H7 (cell line): ENCODE data around the gene SPATA6L. TPM values are rescaled to one million over a fixed set of nuclear protein-coding genes. Genes with fewer than 3 reads are reported as not detected.

Source experiments
- DNase-seq: peaks from one replicate; pipeline ENCODE4 v3.0.0; 2012
- H3K27me3 ChIP-seq: 2 replicates; pipeline ENCODE4 v1.6.0; 2011; ENCODE audit warnings: mild to moderate bottlenecking, low read length; ENCODE audit not compliant: control insufficient read depth, insufficient read depth
- H3K36me3 ChIP-seq: replicated peaks from 2 replicates; pipeline ENCODE4 v1.5.1; 2011; ENCODE audit warnings: low read length; ENCODE audit not compliant: control insufficient read depth, insufficient read depth
- H3K4me3 ChIP-seq: 2 replicates; pipeline ENCODE4 v1.5.1; 2011; ENCODE audit warnings: low read depth, mild to moderate bottlenecking, control low read depth, low read length, moderate library complexity; ENCODE audit not compliant: insufficient read depth
- total RNA-seq: library from RNA; depleted of rRNA; stranded (reverse); fragments of >200 nt; shearing (Covaris generic); gene quantifications from 2 replicates; pipeline ENCODE4 v1.2.3, GENCODE V29; 2014

Gene SPATA6L
- total RNA-seq, 1 experiment from 2014 or later = 0.48 TPM

DNA sequence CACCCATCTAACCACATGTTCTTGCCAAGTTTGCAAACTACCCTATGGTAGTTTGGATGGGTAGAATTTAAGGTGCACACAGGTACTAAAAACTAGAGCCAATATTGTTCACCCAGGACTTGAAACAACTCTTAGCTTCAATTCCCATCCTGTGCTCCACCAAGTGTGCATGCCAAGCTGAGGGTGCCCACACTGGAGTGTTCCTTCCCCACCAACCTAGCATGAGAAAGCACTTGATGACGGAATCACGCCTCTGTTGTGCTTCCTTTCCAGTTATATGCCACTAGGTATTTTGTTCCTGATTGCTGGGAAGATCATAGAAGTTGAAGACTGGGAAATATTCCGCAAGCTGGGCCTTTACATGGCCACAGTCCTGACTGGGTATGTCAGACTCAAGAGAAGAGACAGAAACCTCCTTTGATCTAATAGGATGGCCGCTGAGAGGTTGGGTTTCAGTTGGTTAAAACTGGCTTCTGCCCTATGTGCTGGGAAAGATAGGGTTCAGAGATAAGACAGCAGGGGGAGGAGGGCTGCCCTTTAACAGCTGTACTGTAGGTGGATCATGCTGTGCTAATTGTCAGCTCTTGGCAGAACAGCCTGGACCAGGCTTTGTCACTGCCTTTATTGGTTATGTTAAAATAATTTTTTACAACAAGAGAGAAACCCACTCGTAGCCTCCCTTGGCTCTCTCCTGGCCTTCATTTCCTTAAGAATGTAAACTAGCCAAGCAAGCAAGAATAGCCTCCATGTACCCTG lies 92.5 kb downstream of the SPATA6L start:
- Histone ChIP-seq H3K4me3 (no peak overlapping the region), H3K27me3 (no peaks in the 10 kb centered on the region), H3K36me3 (no peaks in the 10 kb centered on the region)
- peak; percentile 41 for DNase-seq

DNA sequence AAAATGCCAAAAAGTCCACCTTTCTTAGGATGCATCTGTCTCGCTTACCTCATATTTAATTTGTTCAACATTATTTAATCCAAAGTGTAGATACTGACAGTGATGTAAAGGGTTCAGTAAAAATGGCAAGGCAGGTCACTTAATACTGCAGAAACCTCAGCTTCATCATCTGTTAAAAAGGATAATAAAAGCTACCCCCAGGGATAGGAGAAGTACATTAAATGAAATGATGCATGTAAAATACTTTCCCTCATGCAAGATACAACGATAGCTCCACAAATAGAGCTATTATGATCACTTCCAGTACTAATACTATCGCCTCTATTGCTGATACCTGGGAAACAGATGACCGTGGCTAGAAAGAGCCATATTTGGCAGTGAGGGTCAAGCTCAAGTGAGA lies 93.1 kb downstream of the SPATA6L start:
- Histone ChIP-seq H3K36me3 (no peaks in the 10 kb centered on the region), H3K27me3 (no peaks in the 10 kb centered on the region), H3K4me3 (no peak overlapping the region)
- no peak for DNase-seq

DNA sequence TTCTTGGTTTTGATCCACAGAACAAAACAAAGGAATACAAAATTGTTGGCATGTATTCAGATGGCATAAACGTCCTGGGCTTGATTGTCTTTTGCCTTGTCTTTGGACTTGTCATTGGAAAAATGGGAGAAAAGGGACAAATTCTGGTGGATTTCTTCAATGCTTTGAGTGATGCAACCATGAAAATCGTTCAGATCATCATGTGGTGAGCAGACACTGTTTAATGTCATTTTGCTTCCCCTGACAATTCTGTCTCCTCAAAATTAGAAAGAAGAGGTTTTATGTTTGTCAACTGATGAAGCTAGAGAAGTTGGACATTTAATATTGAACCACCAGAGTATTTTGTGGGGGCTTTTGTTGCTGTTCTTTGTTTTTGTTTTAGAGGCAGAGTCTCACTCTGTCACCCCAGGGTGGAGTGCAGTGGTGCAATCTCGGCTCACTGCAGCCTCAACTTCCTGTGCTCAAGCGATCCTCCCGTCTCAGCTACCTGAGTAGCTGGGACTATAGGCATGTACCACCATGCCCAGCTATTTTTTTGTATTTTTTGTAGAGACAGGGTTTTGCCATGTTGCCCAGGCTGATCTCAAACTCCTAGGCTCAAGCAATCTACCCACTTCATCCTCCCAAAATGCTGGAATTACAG lies 94.0 kb downstream of the SPATA6L start:
- no peaks in the 10 kb centered on the region for H3K36me3 ChIP-seq
- DNase-seq = no peak
- H3K27me3 ChIP-seq = no peaks in the 10 kb centered on the region
- H3K4me3 ChIP-seq = no peak overlapping the region

DNA sequence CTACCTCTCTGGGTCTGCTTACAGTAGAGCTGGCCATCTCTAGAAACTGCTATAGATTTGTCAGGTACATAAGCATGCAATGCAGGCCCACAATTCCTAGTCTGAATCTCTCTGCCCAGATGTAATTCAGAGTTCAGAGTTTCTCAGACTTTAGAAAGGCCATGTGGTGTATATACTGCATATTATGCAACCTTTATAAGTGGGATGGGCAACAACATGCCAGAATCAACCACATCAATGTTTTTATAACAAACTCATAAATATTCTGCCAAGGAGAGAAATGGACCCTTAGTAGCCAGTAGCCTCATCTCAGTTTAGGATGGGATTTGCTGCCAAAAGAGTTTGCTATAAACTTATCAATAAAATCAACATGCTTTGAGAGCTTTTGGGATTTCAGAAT lies 97.2 kb downstream of the SPATA6L start:
- Histone ChIP-seq H3K36me3 (no peaks in the 10 kb centered on the region), H3K27me3 (no peaks in the 10 kb centered on the region), H3K4me3 (no peak overlapping the region)
- DNase-seq = no peak

DNA sequence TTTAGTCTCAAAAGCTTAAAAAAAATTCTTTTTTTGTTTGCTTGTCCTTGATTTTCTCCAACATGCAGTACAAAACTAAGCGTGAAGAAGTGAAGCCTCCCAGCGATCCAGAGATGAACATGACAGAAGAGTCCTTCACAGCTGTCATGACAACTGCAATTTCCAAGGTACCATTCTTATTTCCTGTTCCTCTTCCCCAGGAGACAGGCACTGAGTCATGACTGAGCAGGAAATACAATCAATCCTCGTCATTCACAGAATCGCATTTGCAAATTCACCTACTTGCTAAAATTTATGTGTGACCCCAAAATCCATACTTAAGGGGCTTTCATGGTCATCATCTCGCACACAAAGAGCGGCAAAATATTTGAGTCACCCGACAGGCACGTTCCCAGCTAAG lies 98.7 kb downstream of the SPATA6L start:
- H3K36me3 ChIP-seq = no peaks in the 10 kb centered on the region
- no peak for DNase-seq

DNA sequence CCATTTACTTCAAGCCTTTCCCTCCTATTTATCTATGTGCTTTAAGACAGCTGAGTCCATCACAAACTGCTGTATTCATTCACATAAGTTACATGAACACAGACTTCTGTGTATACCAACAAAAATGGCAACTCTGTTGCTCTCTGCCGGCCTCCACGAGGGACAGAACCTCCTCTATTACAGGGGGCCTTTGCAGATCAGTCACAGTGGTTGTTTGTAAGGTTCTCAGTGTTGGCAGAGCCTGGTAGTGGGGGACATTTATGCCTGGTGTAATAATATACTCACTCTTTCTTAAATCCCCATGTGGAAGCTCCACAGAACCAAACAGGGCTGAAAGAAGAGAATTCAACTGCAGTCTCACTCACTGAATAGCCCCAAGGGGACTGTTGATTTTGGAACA lies 99.5 kb downstream of the SPATA6L start:
- Histone ChIP-seq H3K4me3 (no peak overlapping the region), H3K27me3 (no peaks in the 10 kb centered on the region), H3K36me3 (no peaks in the 10 kb centered on the region)
- DNase-seq = no peak

More for the DNA sequence above, 98.7 kb downstream of the SPATA6L start:
- Histone ChIP-seq H3K4me3 (no peak overlapping the region), H3K27me3 (no peaks in the 10 kb centered on the region)

DNA sequence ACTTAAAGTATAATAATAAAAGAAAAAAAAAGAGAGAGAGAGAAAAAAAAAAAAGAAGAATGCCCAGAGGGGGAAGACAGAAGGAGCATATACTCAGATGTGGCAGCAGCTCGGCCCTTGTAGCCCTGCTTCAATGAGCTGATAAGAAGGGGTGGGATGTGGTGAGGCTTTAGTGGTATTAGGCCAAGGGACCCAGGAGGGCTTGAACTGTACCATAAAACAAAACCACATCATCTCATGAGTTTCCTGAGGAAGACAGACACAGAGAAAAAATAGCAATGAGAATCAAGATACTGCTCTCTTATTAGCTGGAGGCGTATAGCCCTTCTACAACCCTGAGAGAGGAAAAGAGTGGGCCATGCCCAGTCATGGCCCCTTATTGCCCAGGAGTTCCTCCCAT lies 103.2 kb downstream of the SPATA6L start:
- Histone ChIP-seq H3K27me3 (no peaks in the 10 kb centered on the region), H3K36me3 (no peaks in the 10 kb centered on the region), H3K4me3 (no peak overlapping the region)
- DNase-seq = no peak

DNA sequence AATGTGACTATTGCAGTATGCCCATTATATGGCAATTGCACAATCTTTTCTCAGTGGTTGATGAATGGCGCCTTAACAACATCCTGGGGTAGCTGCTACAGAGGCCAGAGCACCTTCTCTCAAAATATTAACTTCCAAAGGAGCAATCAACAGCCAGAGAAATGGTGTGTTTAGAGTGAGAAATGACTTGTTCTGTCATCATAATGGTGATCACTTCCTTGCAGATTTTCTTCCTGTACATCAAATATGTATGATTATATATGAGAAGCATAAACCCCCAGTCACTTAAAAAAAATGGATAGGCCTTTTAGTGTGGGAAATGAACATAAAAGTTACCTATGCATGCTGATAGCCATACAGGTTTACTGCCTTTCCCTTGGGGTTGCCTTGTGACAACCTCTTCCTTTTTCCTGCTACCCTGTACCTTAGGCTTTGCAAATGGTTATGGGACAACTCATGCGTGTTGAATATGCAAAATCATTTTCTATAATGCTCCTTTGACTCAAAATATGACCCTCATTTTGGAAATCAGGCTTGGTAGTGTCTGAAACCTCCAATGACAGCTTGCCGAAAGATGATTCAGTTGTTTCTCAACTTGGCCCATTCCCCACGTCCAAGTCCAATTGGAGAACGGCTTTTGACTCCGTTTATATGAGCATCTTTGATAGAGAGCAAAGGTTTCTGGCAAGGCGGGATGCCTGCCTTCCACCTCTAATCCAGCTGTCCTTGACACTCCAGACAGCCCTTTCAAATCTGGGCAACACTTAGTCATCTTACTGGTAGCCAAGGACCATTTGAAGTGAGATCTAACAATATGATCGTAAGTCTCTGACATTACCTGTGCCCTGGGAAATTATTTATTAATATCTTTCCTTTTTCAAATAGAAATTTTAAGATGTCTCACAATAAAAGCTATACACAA lies 106.8 kb downstream of the SPATA6L start:
- no peak for DNase-seq
- no peaks in the 10 kb centered on the region for H3K36me3 ChIP-seq
- no peak overlapping the region for H3K4me3 ChIP-seq
- H3K27me3 ChIP-seq = no peaks in the 10 kb centered on the region

DNA sequence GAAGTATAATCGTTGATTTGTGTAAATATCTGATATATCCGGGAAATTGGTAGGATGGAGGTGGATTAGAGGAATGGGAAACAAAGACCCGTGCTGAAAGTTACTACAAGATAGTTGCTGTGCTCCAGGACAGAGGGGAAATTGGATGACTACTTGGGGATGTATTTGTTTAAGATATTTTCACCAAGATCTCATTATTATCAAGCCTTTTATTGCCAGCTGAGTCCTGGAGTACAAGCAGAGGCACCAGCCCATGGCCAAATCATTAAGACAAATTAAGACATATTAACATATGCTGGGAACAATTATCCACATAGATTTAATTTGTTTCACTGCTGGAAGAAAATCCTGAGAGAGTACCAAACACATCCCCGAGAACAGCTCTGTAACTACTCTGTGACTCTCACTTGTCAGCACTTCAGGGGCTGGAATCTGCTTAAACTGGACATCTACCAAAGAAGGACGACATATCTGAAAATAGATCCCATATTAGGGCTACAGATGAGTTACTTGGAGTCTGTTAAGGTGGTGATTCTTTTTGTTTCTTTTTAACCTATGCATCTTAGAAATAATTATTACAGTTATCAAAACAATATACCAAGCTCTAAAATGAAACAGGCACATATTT lies 107.8 kb downstream of the SPATA6L start:
- no peaks in the 10 kb centered on the region for H3K36me3 ChIP-seq
- no peak overlapping the region for H3K4me3 ChIP-seq
- no peaks in the 10 kb centered on the region for H3K27me3 ChIP-seq
- no peak for DNase-seq

DNA sequence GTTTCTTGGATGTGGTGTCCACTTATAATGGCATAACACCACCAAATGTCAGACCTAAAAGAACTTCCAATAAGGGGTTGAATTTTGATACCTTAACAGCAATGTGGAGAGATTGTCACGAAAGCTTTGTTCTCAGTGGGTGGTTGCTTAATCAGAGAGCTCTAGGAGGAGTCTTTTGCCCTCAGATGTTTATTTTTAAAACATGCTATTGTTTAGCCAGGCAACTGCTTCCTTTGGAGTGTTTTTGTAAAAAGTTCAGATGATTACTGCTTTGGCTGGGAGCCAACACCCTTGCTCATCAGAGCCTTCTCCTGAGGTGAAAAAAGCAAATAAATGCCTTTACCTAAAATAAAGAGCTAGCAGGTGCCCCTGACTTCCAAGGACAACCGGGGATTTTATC lies 111.0 kb downstream of the SPATA6L start:
- no peak for DNase-seq
- Histone ChIP-seq H3K4me3 (no peak overlapping the region), H3K27me3 (no peaks in the 10 kb centered on the region), H3K36me3 (no peaks in the 10 kb centered on the region)

DNA sequence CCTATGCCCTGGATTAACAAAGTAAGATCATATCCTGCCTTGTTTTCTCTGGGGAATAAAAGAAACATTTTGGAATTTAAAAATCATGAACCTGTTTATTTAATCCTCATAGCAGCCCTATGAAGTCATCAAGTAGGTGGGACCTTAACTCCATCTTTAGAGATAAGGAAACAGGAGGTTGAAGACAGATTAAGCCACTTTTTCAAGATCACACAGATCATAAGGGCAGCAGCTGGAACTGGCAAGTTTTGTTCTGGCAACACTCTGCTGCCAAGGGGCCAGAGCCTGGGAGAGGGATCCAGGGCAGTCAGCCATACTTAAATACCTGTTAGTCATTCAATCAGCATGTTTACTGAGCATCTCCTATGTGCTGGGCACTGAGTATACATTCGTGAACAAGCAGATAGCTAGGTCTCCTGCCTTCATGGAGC lies 112.3 kb downstream of the SPATA6L start:
- DNase-seq = no peak
- no peak overlapping the region for H3K4me3 ChIP-seq

DNA sequence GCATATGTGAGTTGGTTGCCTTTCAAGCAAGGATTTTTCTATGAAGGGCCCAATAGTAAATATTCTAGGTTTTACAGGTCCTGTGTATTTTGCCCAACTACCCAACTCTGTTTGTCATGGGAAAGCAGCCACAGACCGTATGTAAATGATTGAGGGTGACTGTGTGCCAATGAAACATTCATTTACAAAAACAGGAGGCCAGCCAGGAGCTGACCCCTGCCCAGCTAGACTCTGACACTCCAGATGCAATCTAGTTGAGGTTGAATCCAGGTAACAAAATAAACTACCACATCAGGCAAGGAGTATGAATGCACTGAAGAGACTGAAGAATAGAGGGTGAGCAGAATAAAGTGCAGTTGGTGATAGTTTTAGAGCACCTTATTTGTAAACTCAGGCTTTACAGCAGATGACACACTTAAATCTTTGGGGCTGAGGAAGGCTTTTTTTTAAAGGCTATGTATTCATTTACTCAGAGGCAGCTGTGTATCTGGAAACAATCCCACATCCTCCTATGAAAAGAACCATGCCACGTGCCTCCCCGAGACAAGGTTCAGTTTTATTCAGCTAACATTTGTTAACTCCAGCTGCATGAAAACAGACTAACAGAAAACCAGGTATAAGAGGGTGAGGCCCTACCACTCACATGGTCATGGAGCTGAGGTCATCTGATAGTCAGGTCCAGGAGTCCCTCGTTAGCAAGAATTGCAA lies 115.3 kb downstream of the SPATA6L start:
- H3K36me3 ChIP-seq = no peaks in the 10 kb centered on the region
- DNase-seq = no peak

More for the DNA sequence above, 112.3 kb downstream of the SPATA6L start:
- Histone ChIP-seq H3K27me3 (no peaks in the 10 kb centered on the region), H3K36me3 (no peaks in the 10 kb centered on the region)

DNA sequence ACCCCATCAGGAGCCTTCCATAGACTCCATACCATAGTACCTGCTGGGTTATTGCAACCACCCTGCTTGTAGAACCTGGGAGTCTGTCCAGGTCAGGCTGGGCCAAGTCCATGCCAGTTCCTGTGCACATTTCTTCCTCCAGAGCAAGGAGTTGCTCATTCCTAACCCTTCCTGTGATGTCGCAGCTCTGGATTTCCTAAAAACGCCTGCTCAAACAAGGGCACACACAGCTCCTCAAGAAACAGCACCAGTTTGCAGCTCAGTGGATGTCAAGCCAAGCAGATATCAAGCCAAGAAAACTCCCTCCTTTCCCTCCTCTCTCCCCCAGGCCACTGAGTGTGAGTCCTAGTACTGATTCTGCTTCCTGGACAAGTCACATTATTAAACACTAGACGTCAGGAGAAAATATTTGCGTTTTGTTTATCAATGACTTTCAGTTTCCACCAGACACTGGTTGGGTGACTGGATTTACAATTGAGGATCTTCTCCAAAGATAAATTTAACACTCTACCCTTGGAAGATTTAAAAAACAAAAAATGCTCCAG lies 116.5 kb downstream of the SPATA6L start:
- DNase-seq = no peak
- H3K27me3 ChIP-seq = no peaks in the 10 kb centered on the region
- no peak overlapping the region for H3K4me3 ChIP-seq
- no peaks in the 10 kb centered on the region for H3K36me3 ChIP-seq

More for the DNA sequence above, 115.3 kb downstream of the SPATA6L start:
- no peaks in the 10 kb centered on the region for H3K27me3 ChIP-seq
- no peak overlapping the region for H3K4me3 ChIP-seq
